ENCODE results near the gene CSF3R.

- TF ChIP-seq EZH2 (IDR thresholded peaks at IDR 0.05; ENCODE audit: insufficient read depth, poor library complexity, severe bottlenecking) (no peak), EZH2phosphoT487 (IDR thresholded peaks at IDR 0.05; ENCODE audit: insufficient read depth, low read depth) (no peak)
Measured at GRCh38 chr1:36503733-36504132, 21.0 kb upstream of the CSF3R start.
